K562 (cell line): ENCODE results near the gene CHRDL2. TPM values are rescaled to one million over a fixed set of nuclear protein-coding genes. Genes with fewer than 3 reads are reported as not detected.
A peak's percentile ranks its signal among the peaks of the same experiment; 100 is the strongest.

Experiments used
- BCOR ChIP-seq: fragments of 450-650 bp; IDR thresholded peaks from 2 replicates; pipeline ENCODE4 v1.6.1; 2016
- KDM1A ChIP-seq, 2 experiments: fragments of 450-650 bp; IDR thresholded peaks; 2 replicates each; pipeline ENCODE4 v1.6.1; 2016; ENCODE audit warnings: mild to moderate bottlenecking in 2 of 2
- RERE ChIP-seq: sonication (generic); formaldehyde crosslinking; IDR thresholded peaks from 2 replicates; pipeline ENCODE4 v1.8.0; 2023; ENCODE audit warnings: missing genetic modification reagents, mild to moderate bottlenecking, borderline replicate concordance
- ZFP36 ChIP-seq: fragments of 150-350 bp; IDR thresholded peaks from 2 replicates; pipeline ENCODE4 v1.6.1; 2018; ENCODE audit warnings: low read length, low read depth; ENCODE audit not compliant: partially characterized antibody
- polyA plus RNA-seq, 8 experiments: library from polyadenylated mRNA; depleted of rRNA in 4 of 8; stranded (reverse) in 5 of 8; unstranded in 3 of 8; fragments of >200 nt; fragmentation: Nextera tagmentation in 2 of 8; fragmentation: Illumina TruSeq in 1 of 8; extraction: Ambion mirVana in 2 of 8; extraction: Trizol in 1 of 8; gene quantifications; 2 replicates each; pipeline versions ENCODE4 v1.2.1 to v1.2.3, GENCODE V29; 2011 to 2014; ENCODE audit warnings: inconsistent platforms in 1 of 8, missing spikeins in 1 of 8
- total RNA-seq, 7 experiments: library from RNA; depleted of rRNA in 6 of 7; stranded (reverse); fragments of >200 nt in 6 of 7; fragmentation: Illumina TruSeq in 2 of 7; extraction: Trizol in 2 of 7; gene quantifications; 2 replicates each; pipeline versions ENCODE4 v1.2.1 to v1.2.3, GENCODE V29; 2011 to 2021; ENCODE audit warnings: low replicate concordance in 1 of 7

Gene CHRDL2
- total and polyA plus RNA-seq, 9 of the 15 experiments (the other 6 are each of a cell fraction or from before 2014, with no cell fraction given), result not detected

- TF ChIP-seq RERE (CRISPR knock-in tag) (no peak), BCOR (peak; percentile 64), ZFP36 (peak; percentile 43), KDM1A (IDR thresholded peaks at IDR 0.05) (peak in 1 of 2 experiments; percentile 45; a peak in 1 of 4 replicates)
Observed at GRCh38 chr11:74709175-74709574, 22.1 kb downstream of the CHRDL2 start (continued).
